SK-N-MC (cell line): ENCODE data around the gene DHX15.

Experiments used
- EZH2 ChIP-seq: fragments of 200-600 bp; sonication (generic); IDR thresholded peaks from one replicate; pipeline ENCODE4 v1.6.1; 2017; ENCODE audit warnings: antibody characterized with exemption
- POLR2AphosphoS5 ChIP-seq: IDR thresholded peaks from 2 replicates; pipeline ENCODE4 v1.6.1; 2012; ENCODE audit warnings: mild to moderate bottlenecking, low read depth, low read length, borderline replicate concordance

DNA sequence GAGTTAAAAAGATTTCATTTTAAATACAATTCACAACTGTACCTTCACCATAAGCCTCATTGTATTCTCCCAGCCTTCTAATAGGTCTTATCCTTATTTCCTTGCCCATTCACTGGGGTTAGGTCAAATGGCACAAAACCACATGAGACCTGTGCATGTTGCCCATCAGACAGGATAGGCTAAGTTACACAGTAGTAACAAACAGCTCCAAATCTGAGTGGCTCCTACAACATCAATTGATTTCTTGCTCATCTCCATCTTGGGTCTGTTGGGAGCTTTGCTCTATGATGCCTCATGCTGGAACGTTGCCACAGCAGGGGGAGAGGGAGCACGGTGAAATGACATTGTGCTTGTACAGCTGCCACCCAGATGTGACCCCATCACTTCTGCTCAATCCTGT is 70.6 kb downstream of the DHX15 start:
- TF ChIP-seq EZH2 (no peak), POLR2AphosphoS5 (no peak)
